ENCODE data around the gene NOP10. TPM values are rescaled to one million over a fixed set of nuclear protein-coding genes. Genes with fewer than 3 reads are reported as not detected.
A peak's percentile ranks its signal among the peaks of the same experiment; 100 is the strongest.

Gene NOP10
- total RNA-seq, 4 donors from 2014 or later: 142 to 194 (median 170) TPM

DNA sequence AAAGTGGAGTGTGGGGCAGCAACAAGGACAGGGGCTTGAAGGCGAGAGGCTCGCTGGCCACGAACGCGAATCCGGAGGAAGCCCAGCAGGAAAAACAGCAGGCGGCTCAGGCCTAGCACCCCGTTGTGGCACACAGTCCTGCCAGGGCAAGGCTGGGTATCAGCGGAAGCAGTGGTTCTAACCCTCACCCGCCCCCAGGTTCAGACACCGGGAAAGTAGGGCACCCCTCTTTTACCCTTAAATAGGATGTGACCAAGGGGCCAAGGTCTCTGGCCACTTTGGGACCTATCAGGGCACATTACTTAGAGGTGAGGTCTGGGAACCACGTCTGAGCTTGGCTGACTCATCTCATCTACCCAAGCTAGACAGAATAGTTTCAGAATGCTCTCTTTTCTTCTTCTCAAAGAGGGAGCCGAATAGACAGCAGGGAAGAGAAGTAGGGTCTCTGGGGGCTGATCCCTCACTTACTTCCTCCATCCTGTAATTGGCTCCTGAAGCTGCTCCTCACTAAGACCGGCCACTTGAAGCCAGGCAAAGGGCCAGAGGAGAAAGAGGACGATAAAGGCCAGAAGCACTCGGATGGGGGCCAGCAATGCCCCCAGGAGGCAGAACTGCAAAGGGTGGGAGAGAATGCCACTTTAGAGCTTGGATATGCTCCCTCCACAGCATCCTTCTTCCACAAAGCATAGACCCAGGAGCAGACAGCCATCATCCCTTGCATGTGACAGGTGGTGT lies 22.3 kb upstream of the NOP10 start:
- H3K9me3 ChIP-seq: no peaks in the 10 kb centered on the region
- H3K36me3 ChIP-seq: no peaks in the 10 kb centered on the region
- intact Hi-C loops (cut with DNase I; ENCODE audit: low total_unique reads) (loop anchor here (5.0 kb wide), 1 partner anchor 123 kb away; no protein-coding TSS in a partner anchor), in situ Hi-C loops (cut with MboI; ENCODE audit: low sequenced_read_pairs in 4 of 4) (loop anchor here in 2 of 4 donors (10.0 to 25.0 kb wide), 4 partner anchors 120 to 622 kb away; partner anchors contain the start of genes EMC4 (in 1 of the 2) and ZNF770 (in 1 of the 2))
- no peak for TF ChIP-seq POLR2A (IDR thresholded peaks at IDR 0.05)
- no peak for TF ChIP-seq CTCF (IDR thresholded peaks at IDR 0.05 in 4 of 5, conservative IDR thresholded peaks at IDR 0.05 in 1 of 5)
- H3K4me1 ChIP-seq: peaks cover 14 to 21% of the 10 kb centered on the region in 2 donors
- H3K4me3 ChIP-seq: peak overlapping the region in 1 of 4 donors; percentile 92
- no peak overlapping the region for H3K27ac ChIP-seq
- no peaks in the 10 kb centered on the region for H3K27me3 ChIP-seq
- ATAC-seq (no peak), DNase-seq (no peak)

GRCh38 chr15:34364041-34364440 lies 21.1 kb upstream of the NOP10 start:
- H3K9me3 ChIP-seq: no peaks in the 10 kb centered on the region
- no peak for TF ChIP-seq CTCF (IDR thresholded peaks at IDR 0.05 in 4 of 5, conservative IDR thresholded peaks at IDR 0.05 in 1 of 5)
- no peak for TF ChIP-seq POLR2A (IDR thresholded peaks at IDR 0.05)
- no peak overlapping the region for H3K4me3 ChIP-seq
- peaks cover 0 to 7% of the 10 kb centered on the region in 2 donors for H3K36me3 ChIP-seq
- H3K4me1 ChIP-seq: peaks cover 14 to 21% of the 10 kb centered on the region in 2 donors
- in situ Hi-C loops (cut with MboI; ENCODE audit: low sequenced_read_pairs in 4 of 4): loop anchor here in 2 of 4 donors (10.0 to 25.0 kb wide), 4 partner anchors 119 to 623 kb away; partner anchors contain the start of genes EMC4 (in 1 of the 2) and ZNF770 (in 1 of the 2)
- ATAC-seq (no peak), DNase-seq (no peak)
- intact Hi-C loops (cut with DNase I; ENCODE audit: low total_unique reads): no loop called here
- H3K27ac ChIP-seq: no peak overlapping the region
- no peaks in the 10 kb centered on the region for H3K27me3 ChIP-seq

GRCh38 chr15:34362047-34362773 lies 19.3 kb upstream of the NOP10 start:
- no peak for TF ChIP-seq POLR2A (IDR thresholded peaks at IDR 0.05)
- peaks cover 9 to 15% of the 10 kb centered on the region in 2 donors for H3K4me1 ChIP-seq
- intact Hi-C loops (cut with DNase I; ENCODE audit: low total_unique reads): no loop called here
- ATAC-seq: no peak
- no peaks in the 10 kb centered on the region for H3K27me3 ChIP-seq
- DNase-seq: no peak
- H3K36me3 ChIP-seq: peaks cover 0 to 15% of the 10 kb centered on the region in 2 donors
- no peak overlapping the region for H3K27ac ChIP-seq
- no peaks in the 10 kb centered on the region for H3K9me3 ChIP-seq
- in situ Hi-C loops (cut with MboI; ENCODE audit: low sequenced_read_pairs in 4 of 4): loop anchor here in 2 of 4 donors (10.0 to 25.0 kb wide), 4 partner anchors 117 to 625 kb away; partner anchors contain the start of genes EMC4 (in 1 of the 2) and ZNF770 (in 1 of the 2)
- H3K4me3 ChIP-seq: no peak overlapping the region

GRCh38 chr15:34361278-34361677 lies 18.3 kb upstream of the NOP10 start:
- H3K4me1 ChIP-seq: peaks cover 9 to 10% of the 10 kb centered on the region in 2 donors
- H3K4me3 ChIP-seq: no peak overlapping the region
- TF ChIP-seq POLR2A (IDR thresholded peaks at IDR 0.05) (no peak), CTCF (IDR thresholded peaks at IDR 0.05 in 4 of 5, conservative IDR thresholded peaks at IDR 0.05 in 1 of 5) (no peak)
- in situ Hi-C loops (cut with MboI; ENCODE audit: low sequenced_read_pairs in 4 of 4) (loop anchor here in 2 of 4 donors (10.0 to 25.0 kb wide), 4 partner anchors 116 to 626 kb away; partner anchors contain the start of genes EMC4 (in 1 of the 2) and ZNF770 (in 1 of the 2)), intact Hi-C loops (cut with DNase I; ENCODE audit: low total_unique reads) (no loop called here)
- DNase-seq (no peak), ATAC-seq (no peak)
- no peak overlapping the region for H3K27ac ChIP-seq
- H3K27me3 ChIP-seq: no peaks in the 10 kb centered on the region
- peaks cover 0 to 15% of the 10 kb centered on the region in 2 donors for H3K36me3 ChIP-seq
- H3K9me3 ChIP-seq: no peaks in the 10 kb centered on the region

All from gastrocnemius medialis (tissue), 4 donors.